Measurements from ENCODE around the gene WNT6.
A peak's percentile ranks its signal among the peaks of the same experiment; 100 is the strongest.

The WNT6 gene

GRCh38 chr2:218875692-218876246 is 16.2 kb downstream of the WNT6 start:
- no peaks in the 10 kb centered on the region for H3K36me3 ChIP-seq (ENCODE audit: control insufficient read depth, insufficient read depth, low read length)

GRCh38 chr2:218876562-218877219 is 17.1 kb downstream of the WNT6 start:
- no peaks in the 10 kb centered on the region for H3K9me3 ChIP-seq (ENCODE audit: control insufficient read depth, low read length)
- H2AFZ ChIP-seq = no peak overlapping the region
- H3K4me3 ChIP-seq (ENCODE audit: low read depth, low read length) = no peak overlapping the region
- H3K27me3 ChIP-seq (ENCODE audit: control insufficient read depth, insufficient read depth, low read length) = peaks cover 13% of the 10 kb centered on the region
- H3K27ac ChIP-seq = no peak overlapping the region
- no peak overlapping the region for H3K9ac ChIP-seq
- H3K79me2 ChIP-seq = no peaks in the 10 kb centered on the region
- H3K36me3 ChIP-seq (ENCODE audit: control insufficient read depth, insufficient read depth, low read length) = no peaks in the 10 kb centered on the region
- no peak overlapping the region for H3K4me2 ChIP-seq (ENCODE audit: low read length)
- TF ChIP-seq CTCF (IDR thresholded peaks at IDR 0.05) = peak; percentile 97
- peaks cover 14% of the 10 kb centered on the region for H3K4me1 ChIP-seq

More at GRCh38 chr2:218875692-218876246, 16.2 kb downstream of the WNT6 start:
- Histone ChIP-seq H2AFZ (no peak overlapping the region), H3K79me2 (no peaks in the 10 kb centered on the region), H3K4me2 (ENCODE audit: low read length) (no peak overlapping the region), H3K4me3 (ENCODE audit: low read depth, low read length) (no peak overlapping the region), H3K27me3 (ENCODE audit: control insufficient read depth, insufficient read depth, low read length) (peaks cover 13% of the 10 kb centered on the region), H3K27ac (no peak overlapping the region), H3K4me1 (peaks cover 16% of the 10 kb centered on the region), H3K9ac (no peak overlapping the region), H3K9me3 (ENCODE audit: control insufficient read depth, low read length) (no peaks in the 10 kb centered on the region)
- no peak for TF ChIP-seq CTCF (IDR thresholded peaks at IDR 0.05)

GRCh38 chr2:218877331-218877730 is 17.7 kb downstream of the WNT6 start:
- Histone ChIP-seq H3K79me2 (no peaks in the 10 kb centered on the region), H3K27me3 (ENCODE audit: control insufficient read depth, insufficient read depth, low read length) (peaks cover 13% of the 10 kb centered on the region), H3K36me3 (ENCODE audit: control insufficient read depth, insufficient read depth, low read length) (no peaks in the 10 kb centered on the region), H3K9ac (no peak overlapping the region), H3K4me3 (ENCODE audit: low read depth, low read length) (no peak overlapping the region), H2AFZ (no peak overlapping the region), H3K27ac (no peak overlapping the region), H3K4me1 (peaks cover 8% of the 10 kb centered on the region), H3K4me2 (ENCODE audit: low read length) (no peak overlapping the region), H3K9me3 (ENCODE audit: control insufficient read depth, low read length) (no peaks in the 10 kb centered on the region)
- TF ChIP-seq CTCF (IDR thresholded peaks at IDR 0.05) = no peak

- H2AFZ ChIP-seq = no peak overlapping the region
- H3K4me1 ChIP-seq = peaks cover 7% of the 10 kb centered on the region
- TF ChIP-seq CTCF (IDR thresholded peaks at IDR 0.05) = no peak
- peaks cover 13% of the 10 kb centered on the region for H3K27me3 ChIP-seq (ENCODE audit: control insufficient read depth, insufficient read depth, low read length)
- no peak overlapping the region for H3K4me3 ChIP-seq (ENCODE audit: low read depth, low read length)
- H3K36me3 ChIP-seq (ENCODE audit: control insufficient read depth, insufficient read depth, low read length) = no peaks in the 10 kb centered on the region
- no peaks in the 10 kb centered on the region for H3K9me3 ChIP-seq (ENCODE audit: control insufficient read depth, low read length)
- no peak overlapping the region for H3K4me2 ChIP-seq (ENCODE audit: low read length)
- no peak overlapping the region for H3K27ac ChIP-seq
- H3K79me2 ChIP-seq = no peaks in the 10 kb centered on the region
- H3K9ac ChIP-seq = no peak overlapping the region
These were observed 18.3 kb downstream of the WNT6 start for GRCh38 chr2:218877891-218878290.

- Histone ChIP-seq H3K27ac (no peak overlapping the region), H3K79me2 (no peaks in the 10 kb centered on the region), H3K9me3 (ENCODE audit: control insufficient read depth, low read length) (no peaks in the 10 kb centered on the region), H3K4me2 (ENCODE audit: low read length) (no peak overlapping the region), H3K4me3 (ENCODE audit: low read depth, low read length) (no peak overlapping the region), H3K4me1 (peaks cover 7% of the 10 kb centered on the region), H3K36me3 (ENCODE audit: control insufficient read depth, insufficient read depth, low read length) (no peaks in the 10 kb centered on the region), H2AFZ (no peak overlapping the region), H3K27me3 (ENCODE audit: control insufficient read depth, insufficient read depth, low read length) (peaks cover 13% of the 10 kb centered on the region), H3K9ac (no peak overlapping the region)
- no peak for TF ChIP-seq CTCF (IDR thresholded peaks at IDR 0.05)
These were observed 18.9 kb downstream of the WNT6 start for GRCh38 chr2:218878486-218878885.

All from parathyroid adenoma (tissue), 2 donors.